T47D (cell line): ENCODE measurements around the gene TOMM20.
"Not testable (repeated sequence)": the region's sequence is repeated elsewhere in the genome, so short reads cannot be mapped to it uniquely, and the experiment has no call there.

Experiments used
- DNase-seq, 2 experiments: peaks; one replicate each; pipeline versions ENCODE4 v3.0.0 to v3.0.0-alpha.2; 2011 to 2012; ENCODE audit warnings: low read depth in 1 of 2, low spot score in 1 of 2
- JUND ChIP-seq: IDR thresholded peaks from 2 replicates; pipeline ENCODE4 v1.6.1; 2012; ENCODE audit warnings: low read depth
- in situ Hi-C: cut with HindIII; loops from 2 replicates; pipeline ENCODE4 v1.10.0; 2016; ENCODE audit warnings: low sequenced_read_pairs, low pct_unique_long_range_greater_than_20kb

Gene TOMM20

DNA sequence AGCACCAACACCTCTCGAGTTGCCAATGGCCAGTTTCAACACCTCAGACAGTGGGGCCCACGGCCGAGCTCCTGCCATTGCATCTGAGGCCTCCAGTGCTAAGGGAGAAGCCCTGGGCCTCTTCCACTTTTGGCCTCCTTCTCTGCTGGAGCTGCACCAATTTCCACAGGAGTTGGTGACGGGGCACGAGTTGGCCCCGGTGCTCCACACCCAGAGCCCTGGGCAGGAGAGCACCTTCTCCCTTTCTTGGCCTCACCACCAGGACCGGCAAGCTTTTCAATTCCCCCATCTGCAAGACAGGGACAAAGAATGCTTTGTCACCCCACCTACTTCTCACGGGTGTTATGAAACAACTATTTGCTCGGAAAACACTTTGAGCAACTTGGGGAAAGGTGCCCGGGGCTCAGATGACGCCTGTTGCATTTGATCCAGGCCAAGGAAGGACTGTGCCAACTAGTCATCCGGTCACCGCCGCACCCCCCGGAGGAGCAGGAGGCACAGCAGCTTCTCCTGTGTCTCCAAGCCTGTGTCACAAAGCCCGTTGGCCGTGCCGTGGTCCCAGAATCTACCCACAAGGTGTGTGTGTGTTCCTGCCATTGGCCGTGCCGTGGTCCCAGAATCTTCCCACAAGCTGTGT lies 55.2 kb downstream of the TOMM20 start:
- in situ Hi-C loops, result no loop called here
- no peak for TF ChIP-seq JUND
- peak; percentile 58 to 100 for DNase-seq

DNA sequence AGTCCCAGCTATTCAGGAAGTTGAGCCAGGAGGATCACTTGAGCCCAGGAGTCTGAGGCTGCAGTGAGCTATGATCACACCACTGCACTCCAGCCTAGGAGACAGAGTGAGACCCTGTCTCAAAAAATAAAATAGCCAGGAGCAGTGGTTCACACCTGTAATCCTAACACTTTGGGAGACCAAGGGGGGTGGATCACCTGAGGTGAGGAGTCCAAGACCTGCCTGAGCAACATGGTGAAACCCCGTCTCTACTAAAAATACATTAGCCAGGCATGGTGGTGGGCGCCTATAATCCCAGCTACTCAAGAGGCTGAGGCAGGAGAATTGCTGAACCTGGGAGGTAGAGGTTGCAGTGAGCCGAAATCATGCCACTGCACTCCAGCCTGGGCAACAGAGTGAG lies 56.1 kb downstream of the TOMM20 start:
- DNase-seq, in situ Hi-C loops: not testable (repeated sequence)

DNA sequence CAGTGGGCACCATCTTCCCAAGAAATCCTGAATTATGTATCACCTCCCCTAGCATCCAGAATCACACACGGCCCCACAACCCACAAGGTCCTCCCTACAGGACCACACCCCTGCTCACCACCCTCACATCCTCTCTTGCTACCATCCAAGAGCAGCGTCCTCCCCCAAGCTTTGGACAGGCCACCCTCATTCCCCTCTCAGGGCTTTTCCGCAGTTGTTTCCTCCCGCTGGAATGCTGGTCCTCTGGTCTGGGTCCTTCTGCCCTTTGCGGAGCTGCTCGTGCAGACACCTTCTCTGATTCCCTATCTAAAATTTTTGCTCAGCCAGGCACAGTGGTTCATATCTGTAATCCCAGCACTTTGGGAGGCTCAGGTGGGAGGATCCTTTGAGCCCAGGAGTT lies 56.5 kb downstream of the TOMM20 start:
- no peak for DNase-seq
- in situ Hi-C loops, result no loop called here
- TF ChIP-seq JUND, result no peak

DNA sequence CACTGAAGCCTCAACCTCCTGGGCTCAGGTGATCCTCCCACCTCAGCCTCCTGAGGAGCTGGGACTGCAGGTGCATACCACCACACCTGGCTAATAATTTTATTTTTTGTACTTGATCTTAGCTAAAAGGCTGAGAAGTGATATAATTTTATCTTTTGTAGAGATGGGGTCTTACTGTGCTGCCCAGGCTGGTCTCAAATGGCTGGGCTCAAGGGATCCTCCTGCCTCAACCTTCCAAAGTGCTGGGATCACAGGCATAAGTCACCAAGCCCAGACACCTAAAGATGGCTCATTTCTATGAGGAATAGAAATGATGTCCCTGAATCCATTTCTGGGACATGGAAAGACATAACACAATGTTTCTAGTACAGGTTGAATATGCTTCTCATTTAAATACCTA lies 57.8 kb downstream of the TOMM20 start:
- no peak for TF ChIP-seq JUND
- DNase-seq, result no peak
- in situ Hi-C loops, result no loop called here

DNA sequence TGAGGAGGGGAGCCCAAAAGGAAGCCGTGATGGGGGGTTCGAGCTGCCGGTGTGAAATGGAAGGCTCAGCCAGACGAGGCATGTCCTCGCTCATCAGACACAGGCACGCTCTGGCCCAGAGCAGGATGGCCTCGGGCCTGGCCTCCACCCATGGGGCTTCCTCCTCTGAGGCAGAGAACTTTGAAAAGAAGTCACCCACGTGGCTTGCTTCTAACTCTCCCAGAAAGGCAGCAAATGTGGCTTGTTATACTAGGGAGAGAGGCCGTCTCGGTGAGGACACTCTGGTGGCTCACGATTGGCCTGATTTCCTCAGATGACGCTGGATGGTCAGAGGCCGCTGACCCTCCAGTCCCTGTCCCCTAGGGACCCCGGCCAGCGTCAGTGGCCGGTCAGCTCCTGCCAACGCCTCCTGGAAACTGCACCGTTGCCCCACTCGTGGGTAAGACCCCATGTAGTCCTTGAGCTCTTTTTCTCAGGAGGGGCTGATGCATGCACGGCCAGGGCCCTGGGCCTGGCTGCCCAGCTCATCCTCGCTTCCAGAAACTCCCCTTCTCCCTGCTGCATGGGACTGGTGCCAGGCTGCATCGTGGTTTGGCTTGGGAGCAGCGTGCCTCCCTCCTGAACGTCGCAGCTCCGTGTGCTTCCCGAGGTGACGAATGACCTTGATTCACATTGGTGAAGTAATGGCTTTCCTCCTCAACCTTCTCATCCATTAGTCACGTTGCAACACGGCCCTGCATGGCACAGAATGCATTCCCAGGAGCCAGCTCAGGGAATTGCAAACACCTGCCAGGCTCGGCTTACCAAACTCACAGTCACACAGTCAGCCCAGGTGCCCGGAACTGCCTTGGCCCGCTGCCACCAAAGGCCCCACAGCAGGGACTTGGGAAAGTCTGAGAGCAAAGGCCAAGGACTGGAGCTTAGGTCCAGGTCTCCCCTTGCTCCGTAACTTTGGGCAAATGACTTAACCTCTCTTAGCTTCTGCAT lies 58.8 kb downstream of the TOMM20 start:
- TF ChIP-seq JUND, result no peak
- peak in 1 of 2 experiments; percentile 94 for DNase-seq
- in situ Hi-C loops, result no loop called here

DNA sequence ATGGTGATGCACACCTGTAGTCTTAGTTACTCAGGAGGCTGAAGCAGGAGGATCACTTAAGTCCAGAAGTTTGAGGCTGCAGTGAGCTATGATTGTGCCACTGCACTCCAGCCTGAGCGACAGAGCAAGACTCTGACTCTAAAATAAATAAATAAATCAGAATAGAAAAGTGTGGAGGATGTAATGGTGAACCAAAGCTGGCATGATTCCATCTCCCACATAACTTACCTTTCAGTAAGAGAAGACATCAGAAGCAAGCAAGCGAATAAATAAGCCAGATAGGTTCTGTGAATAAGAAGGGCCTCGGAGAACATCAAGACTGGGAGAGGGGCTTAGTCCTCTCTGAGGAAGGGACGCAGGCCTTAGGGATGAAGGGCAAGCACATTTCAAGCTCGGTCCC lies 59.5 kb downstream of the TOMM20 start:
- TF ChIP-seq JUND, result no peak
- in situ Hi-C loops, result no loop called here
- DNase-seq, result no peak

DNA sequence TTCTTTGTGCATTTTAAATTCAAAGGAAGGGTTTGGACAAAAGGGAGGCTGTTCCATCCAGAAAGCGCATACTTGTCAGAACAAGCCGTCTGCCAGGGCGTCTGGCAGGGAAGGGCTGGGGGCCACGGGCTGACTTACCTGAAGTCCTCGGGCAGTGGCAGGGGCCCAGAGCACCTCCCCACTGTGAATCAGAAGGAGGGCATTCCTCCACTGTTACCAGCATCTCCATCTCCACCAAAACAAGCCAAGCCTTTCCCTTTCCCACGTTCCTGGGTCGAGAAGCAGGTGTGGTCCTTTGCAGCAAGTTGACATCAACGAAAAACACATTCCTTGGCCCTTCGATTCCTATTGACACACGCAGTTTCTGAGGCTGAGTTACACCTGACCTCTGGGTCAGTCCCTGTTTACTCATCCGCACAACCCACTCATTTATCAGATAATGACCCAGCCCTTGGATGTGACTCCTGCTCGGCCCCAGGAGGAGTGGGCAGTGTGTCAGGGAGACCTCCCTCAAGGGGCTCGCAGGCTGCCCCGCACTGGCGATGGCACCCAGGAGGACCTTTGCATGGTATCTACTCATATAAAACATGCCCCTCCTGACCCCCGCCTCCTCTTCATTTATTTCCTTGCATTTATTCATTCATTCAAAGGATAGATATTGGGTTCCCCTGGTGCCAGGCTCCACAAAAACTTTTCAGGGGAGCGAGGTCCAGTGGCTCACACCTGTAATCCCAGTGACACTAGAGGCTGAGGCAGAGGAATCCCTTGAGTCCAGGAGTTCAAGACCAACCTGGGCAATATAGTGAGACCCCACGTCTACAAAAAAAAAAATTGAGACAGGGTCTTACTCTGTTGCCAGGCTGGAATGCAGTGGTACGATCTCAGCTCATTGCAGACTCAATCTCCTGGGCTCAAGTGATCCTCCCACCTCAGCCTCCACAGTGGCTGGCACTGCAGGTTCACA lies 60.2 kb downstream of the TOMM20 start:
- peak in 1 of 2 experiments; percentile 88 for DNase-seq
- in situ Hi-C loops, result no loop called here
- TF ChIP-seq JUND, result no peak

DNA sequence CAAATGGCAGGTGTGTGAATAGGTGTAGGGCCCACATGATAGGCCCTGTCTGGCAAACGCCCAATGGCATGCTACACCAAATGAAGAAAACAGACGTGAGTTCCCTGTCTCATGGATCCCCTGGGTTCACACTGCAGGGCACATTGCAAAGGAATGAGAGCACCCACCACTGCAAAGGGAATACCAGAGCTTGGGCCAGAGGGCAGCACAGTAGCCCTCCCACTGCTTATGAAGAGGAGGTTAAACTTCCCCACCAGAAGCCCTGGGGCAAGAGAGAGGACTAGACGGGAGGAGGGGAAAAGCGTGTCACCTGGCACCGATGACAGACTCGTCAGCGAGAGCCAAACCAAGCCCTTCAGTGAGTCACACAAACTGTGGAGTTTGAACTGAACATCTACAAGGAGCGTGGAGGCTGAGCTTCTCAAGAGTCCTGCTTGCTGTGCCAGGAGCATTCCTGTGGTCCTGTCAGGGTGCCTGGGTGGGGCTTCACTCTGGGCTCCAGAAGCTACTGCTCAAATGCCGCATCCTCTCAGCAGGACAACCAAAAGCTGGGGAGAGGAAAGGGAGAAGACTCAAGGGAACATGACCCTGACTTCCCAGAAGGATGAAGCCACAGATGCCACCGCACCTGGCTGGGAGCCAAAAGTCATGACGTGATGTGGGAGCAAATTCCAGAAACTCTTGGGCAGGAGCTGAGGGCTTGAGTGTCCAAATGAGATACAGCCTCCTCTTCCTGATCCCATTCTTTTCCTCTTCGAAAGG lies 61.1 kb downstream of the TOMM20 start:
- TF ChIP-seq JUND, result no peak
- peak in 1 of 2 experiments; percentile 99 for DNase-seq
- in situ Hi-C loops, result no loop called here

DNA sequence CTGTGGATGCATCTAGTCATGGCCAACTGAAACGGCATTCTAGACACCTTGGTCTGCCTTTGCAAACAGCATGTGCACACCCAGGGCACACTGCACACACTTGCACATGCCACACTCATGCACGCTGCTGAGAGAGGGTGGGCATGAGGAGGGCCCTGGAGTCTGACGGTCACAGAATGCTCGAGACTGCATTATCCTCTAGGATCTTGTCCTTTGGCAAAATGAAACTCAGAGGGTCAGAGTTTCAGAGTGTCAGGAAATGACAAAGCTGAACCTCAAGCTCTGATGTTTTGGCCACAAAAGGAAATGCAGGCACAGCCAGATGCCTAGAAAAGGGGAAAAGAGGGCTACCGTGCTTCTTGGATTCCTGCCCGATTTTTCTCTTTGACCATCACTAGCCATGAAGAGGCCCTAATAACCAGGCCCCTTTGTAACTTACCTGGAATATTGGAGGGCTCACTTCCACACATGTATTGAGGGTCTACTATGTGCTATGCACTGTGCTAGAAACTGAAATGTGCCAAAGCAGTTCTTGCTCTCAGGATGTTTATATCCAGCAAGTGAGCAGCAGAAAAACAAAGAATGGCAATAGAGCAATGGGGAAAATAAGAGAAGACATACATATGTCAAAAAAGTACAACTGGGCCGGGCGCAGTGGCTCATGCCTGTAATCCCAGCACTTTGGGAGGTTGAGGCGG lies 65.4 kb downstream of the TOMM20 start:
- in situ Hi-C loops, result no loop called here
- no peak for TF ChIP-seq JUND
- no peak for DNase-seq

DNA sequence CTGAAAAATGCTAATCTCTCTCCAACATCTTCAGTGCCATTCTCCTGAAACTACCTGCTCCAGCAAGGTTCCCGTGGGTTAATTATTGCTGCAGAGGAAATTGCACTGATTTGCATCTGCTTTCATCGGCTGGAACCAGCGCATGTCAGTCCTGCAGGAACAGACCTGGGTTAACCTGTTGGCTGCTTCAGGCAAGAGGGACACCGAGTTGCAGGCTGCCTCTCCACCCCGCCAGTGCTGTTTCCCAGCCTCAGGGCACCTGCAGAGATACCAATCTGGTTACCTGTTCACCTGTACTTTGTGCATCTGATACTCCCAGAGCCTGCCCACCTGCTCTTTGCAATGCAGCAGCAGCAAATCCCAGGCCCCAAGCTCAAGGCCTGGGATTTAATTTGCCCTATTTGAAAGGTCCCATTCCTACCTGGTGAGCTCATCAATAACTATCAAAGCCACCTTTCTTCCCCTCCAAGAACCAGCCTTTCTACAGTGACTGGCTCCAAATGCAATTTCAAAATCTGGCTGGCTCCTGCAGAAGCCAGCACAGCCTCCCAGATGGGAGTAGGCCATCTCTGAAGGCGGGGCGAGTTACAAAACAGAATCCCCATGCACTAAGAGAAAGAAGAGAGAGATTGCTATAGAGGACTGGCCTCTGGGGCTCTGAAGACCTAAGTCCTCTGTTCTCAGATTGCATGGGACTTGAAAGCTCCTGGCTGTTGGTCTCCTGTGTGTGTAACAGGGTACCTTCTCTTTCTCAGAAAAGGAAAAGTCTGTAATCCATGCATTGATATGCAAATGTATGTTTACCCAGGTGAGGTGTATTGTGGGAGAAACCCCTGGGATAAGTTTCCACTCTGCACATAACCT lies 67.8 kb downstream of the TOMM20 start:
- peak; percentile 80; the same call in 1 of the 2 replicates for TF ChIP-seq JUND
- DNase-seq, result peak in 1 of 2 experiments; percentile 85
- in situ Hi-C loops, result no loop called here
